B cell (primary cell): Measurements from ENCODE around the gene CIT. TPM values are rescaled to one million over a fixed set of nuclear protein-coding genes. Genes with fewer than 3 reads are reported as not detected.

Experiments
- ATAC-seq: fragments of 200-7000 bp; cut with Tn5 transposase; one replicate; pipeline ENCODE4 v1.10.0; 2021; ENCODE audit warnings: low read depth, mild to moderate bottlenecking, moderate number of reproducible peaks, moderate library complexity
- CTCF ChIA-PET: fragments of 350-600 bp; sonication (Branson Sonifier 250); formaldehyde crosslinking; loops from one replicate; lab custom pipeline; 2021; ENCODE audit warnings: antibody characterized with exemption, inconsistent platforms; lab: Charles Lee
- POLR2A ChIA-PET: fragments of 350-600 bp; sonication (Branson Sonifier 250); formaldehyde crosslinking; loops from one replicate; lab custom pipeline; 2021; ENCODE audit warnings: antibody characterized with exemption; lab: Charles Lee
- DNase-seq: peaks from one replicate; pipeline ENCODE4 v3.0.0; 2013
- H2AFZ ChIP-seq: 2 replicates; pipeline ENCODE4 v1.6.1; 2012; ENCODE audit warnings: mild to moderate bottlenecking, low read depth, low read length; ENCODE audit not compliant: insufficient read depth, poor library complexity, severe bottlenecking
- H3K27ac ChIP-seq, 2 donors: 1 replicate in 1 of 2; 2 replicates in 1 of 2; pipeline ENCODE4 v1.5.1; 2012 to 2013; ENCODE audit warnings: low read length in 2 of 2, mild to moderate bottlenecking in 2 of 2, moderate library complexity in 1 of 2
- H3K27me3 ChIP-seq, 4 experiments: fragments of 200-600 bp in 1 of 4; sonication (generic) in 1 of 4; replicated peaks in 1 of 4; 1 replicate in 2 of 4; 2 replicates in 2 of 4; pipeline versions ENCODE4 v1.6.1 to v1.7.0; 2013 to 2016; ENCODE audit warnings: low read length in 3 of 4, mild to moderate bottlenecking in 2 of 4, mixed read lengths in 1 of 4, moderate library complexity in 1 of 4; ENCODE audit not compliant: insufficient read depth in 4 of 4, control insufficient read depth in 3 of 4; ENCODE audit errors: control extremely low read depth in 1 of 4
- H3K36me3 ChIP-seq, 2 experiments: replicated peaks in 1 of 2; 1 replicate in 1 of 2; 2 replicates in 1 of 2; pipeline versions ENCODE4 v1.6.1 to v1.7.1; 2013; ENCODE audit warnings: low read length in 1 of 2; ENCODE audit not compliant: insufficient read depth in 2 of 2, control insufficient read depth in 1 of 2; ENCODE audit errors: control extremely low read depth in 1 of 2, extremely low read depth in 1 of 2
- H3K4me1 ChIP-seq, 2 donors: fragments of 200-600 bp in 1 of 2; sonication (generic) in 1 of 2; 1 replicate in 1 of 2; 2 replicates in 1 of 2; pipeline versions ENCODE4 v1.5.1 to v1.6.1; 2013 to 2017; ENCODE audit warnings: low read length in 2 of 2; ENCODE audit not compliant: control insufficient read depth in 2 of 2, insufficient read depth in 2 of 2
- H3K4me2 ChIP-seq: replicated peaks from 2 replicates; pipeline ENCODE3; 2012; ENCODE audit warnings: mild to moderate bottlenecking, low read depth, low read length; ENCODE audit not compliant: poor library complexity, severe bottlenecking
- H3K4me3 ChIP-seq, 5 experiments: fragments of 200-600 bp in 1 of 5; sonication (generic) in 1 of 5; 1 replicate in 3 of 5; 2 replicates in 2 of 5; pipeline versions ENCODE4 v1.5.1 to v1.7.0; 2011 to 2016; ENCODE audit warnings: low read length in 4 of 5, mild to moderate bottlenecking in 4 of 5, low read depth in 2 of 5, control low read depth in 1 of 5, moderate library complexity in 1 of 5; ENCODE audit not compliant: insufficient read depth in 1 of 5; ENCODE audit errors: control extremely low read depth in 1 of 5, extremely low read depth in 1 of 5
- H3K79me2 ChIP-seq: fragments of 200-600 bp; sonication (generic); one replicate; pipeline ENCODE4 v1.6.0; 2016; ENCODE audit warnings: low read length; ENCODE audit not compliant: control insufficient read depth, insufficient read depth
- H3K9ac ChIP-seq: fragments of 200-600 bp; sonication (generic); 2 replicates; pipeline ENCODE4 v1.6.1; 2017; ENCODE audit warnings: mild to moderate bottlenecking, low read length, moderate library complexity
- H3K9me3 ChIP-seq, 3 donors: one replicate each; pipeline versions ENCODE4 v1.6.1 to v1.7.1; 2013; ENCODE audit warnings: low read length in 2 of 3; ENCODE audit not compliant: control insufficient read depth in 2 of 3, insufficient read depth in 1 of 3; ENCODE audit errors: control extremely low read depth in 1 of 3
- H4K20me1 ChIP-seq: 2 replicates; pipeline ENCODE4 v1.6.0; 2012; ENCODE audit warnings: mild to moderate bottlenecking, low read length; ENCODE audit not compliant: insufficient read depth, control insufficient read depth, poor library complexity, severe bottlenecking
- H3K27ac Mint-ChIP-seq: one replicate; pipeline ENCODE4 v1.8.0; 2021; ENCODE audit warnings: mixed read lengths
- H3K27me3 Mint-ChIP-seq: one replicate; pipeline ENCODE4 v1.8.0; 2021; ENCODE audit warnings: mixed read lengths
- H3K4me1 Mint-ChIP-seq: one replicate; pipeline ENCODE4 v1.8.0; 2021; ENCODE audit warnings: mixed read lengths
- H3K4me3 Mint-ChIP-seq: one replicate; pipeline ENCODE4 v1.8.0; 2021; ENCODE audit warnings: mixed read lengths
- H3K9me3 Mint-ChIP-seq: one replicate; pipeline ENCODE4 v1.8.0; 2022; ENCODE audit warnings: mixed read lengths; ENCODE audit not compliant: insufficient read depth
- CTCF ChIP-seq: fragments of 200-600 bp; IDR thresholded peaks from one replicate; pipeline ENCODE4 v1.8.0; 2022; ENCODE audit warnings: antibody characterized with exemption, mild to moderate bottlenecking
- EZH2 ChIP-seq: IDR thresholded peaks from 2 replicates; pipeline ENCODE4 v1.6.1; 2012; ENCODE audit warnings: borderline replicate concordance, low read depth, mild to moderate bottlenecking, moderate library complexity, low read length; ENCODE audit not compliant: insufficient read depth, poor library complexity, severe bottlenecking
- whole genome bisulfite sequencing: methylation state at CpG from one replicate; pipeline ENCODE4 v1.1.5; 2013; ENCODE audit warnings: missing lambda C conversion rate; ENCODE audit not compliant: insufficient coverage; 5-methylcytosine and 5-hydroxymethylcytosine counted together
- intact Hi-C: fragments of 100-400 bp; cut with micrococcal nuclease; formaldehyde crosslinking; loops from one replicate; pipeline ENCODE4 v1.10.0; 2022
- polyA plus RNA-seq: library from polyadenylated mRNA; depleted of rRNA; stranded (reverse); fragments of >200 nt; gene quantifications from 2 replicates; pipeline ENCODE4 v1.2.3, GENCODE V29; 2012
- total RNA-seq, 2 donors: library from RNA; stranded (reverse); fragments of 120-200 nt in 1 of 2; gene quantifications; 1 replicate in 1 of 2; 2 replicates in 1 of 2; pipeline versions ENCODE4 v1.2.3 to v1.2.4, GENCODE V29; 2013 to 2022

Gene CIT
- total and polyA plus RNA-seq, 2 donors (not counting 1 experiment from before 2014, with no cell fraction given): 1.4 to 6.1 TPM

- no peak for DNase-seq
- peaks cover 25% of the 10 kb centered on the region for H3K4me1 Mint-ChIP-seq
- CTCF ChIA-PET: no interaction called here
- no peak overlapping the region for H3K4me2 ChIP-seq
- no peak overlapping the region for H3K27ac Mint-ChIP-seq
- H3K79me2 ChIP-seq: no peaks in the 10 kb centered on the region
- peaks cover 0 to 7% (median 0%) of the 10 kb centered on the region in 3 donors for H3K9me3 ChIP-seq
- H3K36me3 ChIP-seq: no peaks in the 10 kb centered on the region
- WGBS: 99% methylated on average over 8 of the region's 9 CpGs
- no peaks in the 10 kb centered on the region for H3K27me3 Mint-ChIP-seq
- POLR2A ChIA-PET: interaction anchor here (0.6 to 0.7 kb wide), 2 partner anchors 434 to 457 kb away, joined by 4 to 10 read pairs; no protein-coding TSS in a partner anchor
- H4K20me1 ChIP-seq: no peaks in the 10 kb centered on the region
- no peak for TF ChIP-seq CTCF
- no peak for TF ChIP-seq EZH2
- H3K4me1 ChIP-seq: peaks cover 4 to 11% of the 10 kb centered on the region in 2 donors
- no peak overlapping the region for H3K27ac ChIP-seq
- no peak for ATAC-seq
- H3K27me3 ChIP-seq: no peaks in the 10 kb centered on the region
- H3K4me3 Mint-ChIP-seq: no peak overlapping the region
- H3K4me3 ChIP-seq: no peak overlapping the region
- H3K9ac ChIP-seq: no peak overlapping the region
- H2AFZ ChIP-seq: no peak overlapping the region
- intact Hi-C loops: no loop called here
- no peaks in the 10 kb centered on the region for H3K9me3 Mint-ChIP-seq
Observed at GRCh38 chr12:119687879-119688278, 189.2 kb downstream of the CIT start.

DNA sequence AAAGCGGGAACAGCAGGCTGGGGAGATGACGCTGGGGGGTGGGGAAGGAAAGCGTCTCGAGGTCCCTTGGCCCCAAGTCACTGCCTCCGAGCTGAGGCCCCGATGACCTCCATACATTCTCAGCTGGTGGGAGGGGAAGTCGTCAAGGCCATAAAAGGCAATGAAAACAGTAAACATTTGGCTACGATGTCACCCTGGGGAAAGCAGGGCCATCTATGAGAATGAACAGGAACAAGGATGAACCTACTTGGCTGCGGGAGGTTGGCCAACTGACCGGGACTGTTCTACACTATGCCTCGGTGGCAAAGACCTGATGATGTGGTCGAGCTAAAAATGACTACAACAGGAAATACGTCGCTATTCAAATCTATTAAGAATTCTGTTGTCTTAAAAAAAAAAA, 189.7 kb downstream of the CIT start:
- TF ChIP-seq EZH2 (no peak), CTCF (no peak)
- ChIA-PET POLR2A (interaction anchor here (0.6 to 0.7 kb wide), 2 partner anchors 435 to 458 kb away, joined by 4 to 10 read pairs; no protein-coding TSS in a partner anchor), CTCF (no interaction called here)
- Histone ChIP-seq H3K27me3 (no peaks in the 10 kb centered on the region), H3K9ac (no peak overlapping the region), H3K4me2 (no peak overlapping the region), H3K4me1 (peaks cover 9 to 16% of the 10 kb centered on the region in 2 donors), H3K27ac (no peak overlapping the region), H4K20me1 (no peaks in the 10 kb centered on the region), H3K9me3 (peaks cover 0 to 7% (median 0%) of the 10 kb centered on the region in 3 donors), H3K79me2 (no peaks in the 10 kb centered on the region), H3K4me3 (no peak overlapping the region), H2AFZ (no peak overlapping the region), H3K36me3 (no peaks in the 10 kb centered on the region)
- Mint-ChIP-seq H3K4me1 (peaks cover 29% of the 10 kb centered on the region), H3K4me3 (no peak overlapping the region), H3K27ac (no peak overlapping the region), H3K9me3 (no peaks in the 10 kb centered on the region), H3K27me3 (no peaks in the 10 kb centered on the region)
- DNase-seq: no peak
- intact Hi-C loops: no loop called here
- ATAC-seq: no peak
- 81% methylated on average over 10 of the region's 14 CpGs for WGBS
